ENCODE data around the gene GKN1. TPM values are rescaled to one million over a fixed set of nuclear protein-coding genes. Genes with fewer than 3 reads are reported as not detected.

The GKN1 gene
- total RNA-seq, 1 donor from 2014 or later = 1.7 TPM

GRCh38 chr2:69003731-69004130, 29.3 kb downstream of the GKN1 start:
- Mint-ChIP-seq H3K27me3 (peaks cover 19% of the 10 kb centered on the region), H3K4me1 (ENCODE audit: unreplicated experiment) (no peaks in the 10 kb centered on the region), H3K36me3 (no peaks in the 10 kb centered on the region), H3K9me3 (peaks cover 9% of the 10 kb centered on the region), H3K27ac (no peak overlapping the region), H3K4me3 (no peak overlapping the region)
- no peak for DNase-seq (ENCODE audit: extremely low spot score, unreplicated experiment)
- TF ChIP-seq, protein P1, sequence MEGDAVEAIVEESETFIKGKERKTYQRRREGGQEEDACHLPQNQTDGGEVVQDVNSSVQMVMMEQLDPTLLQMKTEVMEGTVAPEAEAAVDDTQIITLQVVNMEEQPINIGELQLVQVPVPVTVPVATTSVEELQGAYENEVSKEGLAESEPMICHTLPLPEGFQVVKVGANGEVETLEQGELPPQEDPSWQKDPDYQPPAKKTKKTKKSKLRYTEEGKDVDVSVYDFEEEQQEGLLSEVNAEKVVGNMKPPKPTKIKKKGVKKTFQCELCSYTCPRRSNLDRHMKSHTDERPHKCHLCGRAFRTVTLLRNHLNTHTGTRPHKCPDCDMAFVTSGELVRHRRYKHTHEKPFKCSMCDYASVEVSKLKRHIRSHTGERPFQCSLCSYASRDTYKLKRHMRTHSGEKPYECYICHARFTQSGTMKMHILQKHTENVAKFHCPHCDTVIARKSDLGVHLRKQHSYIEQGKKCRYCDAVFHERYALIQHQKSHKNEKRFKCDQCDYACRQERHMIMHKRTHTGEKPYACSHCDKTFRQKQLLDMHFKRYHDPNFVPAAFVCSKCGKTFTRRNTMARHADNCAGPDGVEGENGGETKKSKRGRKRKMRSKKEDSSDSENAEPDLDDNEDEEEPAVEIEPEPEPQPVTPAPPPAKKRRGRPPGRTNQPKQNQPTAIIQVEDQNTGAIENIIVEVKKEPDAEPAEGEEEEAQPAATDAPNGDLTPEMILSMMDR (conservative IDR thresholded peaks at IDR 0.05) = no peak

DNA sequence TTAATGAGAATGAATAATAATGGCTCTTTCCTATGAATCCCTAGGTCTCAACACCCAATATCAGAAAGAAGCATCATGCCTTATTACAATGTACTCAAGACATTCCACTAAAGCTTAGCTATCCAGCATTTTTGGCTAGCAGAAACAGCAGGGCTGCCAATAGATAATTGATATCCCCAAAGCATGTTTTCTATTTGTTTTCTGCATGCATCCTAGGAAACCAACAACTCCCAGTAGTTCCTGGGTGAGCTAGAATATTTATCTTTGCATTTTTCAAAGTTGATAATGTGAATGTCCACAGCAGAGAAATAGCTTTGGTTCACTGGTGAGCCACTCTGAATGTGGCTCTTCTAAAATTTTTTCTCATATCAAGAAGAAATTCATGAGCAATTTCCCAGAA, 32.7 kb downstream of the GKN1 start:
- no peaks in the 10 kb centered on the region for H3K4me1 Mint-ChIP-seq (ENCODE audit: unreplicated experiment)
- peaks cover 41% of the 10 kb centered on the region for H3K27me3 Mint-ChIP-seq
- H3K4me3 Mint-ChIP-seq = no peak overlapping the region
- no peaks in the 10 kb centered on the region for H3K36me3 Mint-ChIP-seq
- H3K9me3 Mint-ChIP-seq = peaks cover 3% of the 10 kb centered on the region
- TF ChIP-seq, protein P1 (conservative IDR thresholded peaks at IDR 0.05) = no peak
- DNase-seq (ENCODE audit: extremely low spot score, unreplicated experiment) = no peak
- no peak overlapping the region for H3K27ac Mint-ChIP-seq

DNA sequence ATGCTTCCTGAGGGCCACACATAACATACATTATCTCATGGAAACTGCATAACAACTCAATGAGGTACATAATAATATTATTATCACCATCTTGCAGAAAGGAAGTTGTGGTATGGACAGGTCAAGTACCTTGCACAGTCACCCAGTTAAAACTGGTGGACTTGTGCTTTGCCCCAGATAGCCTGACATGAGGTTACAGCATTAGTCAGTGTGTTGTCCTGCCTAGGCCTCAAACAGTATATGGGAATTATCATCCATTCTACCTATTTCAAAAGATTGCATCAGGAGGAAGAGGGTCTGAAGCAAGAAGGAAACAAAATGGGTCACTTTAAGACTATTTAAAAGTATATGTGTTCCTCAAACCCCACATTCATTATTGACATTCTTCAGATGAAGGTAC, 33.2 kb downstream of the GKN1 start:
- no peak overlapping the region for H3K27ac Mint-ChIP-seq
- TF ChIP-seq, protein P1 (conservative IDR thresholded peaks at IDR 0.05) = no peak
- H3K27me3 Mint-ChIP-seq = peaks cover 44% of the 10 kb centered on the region
- H3K9me3 Mint-ChIP-seq = no peaks in the 10 kb centered on the region
- no peak overlapping the region for H3K4me3 Mint-ChIP-seq
- no peak for DNase-seq (ENCODE audit: extremely low spot score, unreplicated experiment)
- H3K36me3 Mint-ChIP-seq = no peaks in the 10 kb centered on the region
- H3K4me1 Mint-ChIP-seq (ENCODE audit: unreplicated experiment) = no peaks in the 10 kb centered on the region

DNA sequence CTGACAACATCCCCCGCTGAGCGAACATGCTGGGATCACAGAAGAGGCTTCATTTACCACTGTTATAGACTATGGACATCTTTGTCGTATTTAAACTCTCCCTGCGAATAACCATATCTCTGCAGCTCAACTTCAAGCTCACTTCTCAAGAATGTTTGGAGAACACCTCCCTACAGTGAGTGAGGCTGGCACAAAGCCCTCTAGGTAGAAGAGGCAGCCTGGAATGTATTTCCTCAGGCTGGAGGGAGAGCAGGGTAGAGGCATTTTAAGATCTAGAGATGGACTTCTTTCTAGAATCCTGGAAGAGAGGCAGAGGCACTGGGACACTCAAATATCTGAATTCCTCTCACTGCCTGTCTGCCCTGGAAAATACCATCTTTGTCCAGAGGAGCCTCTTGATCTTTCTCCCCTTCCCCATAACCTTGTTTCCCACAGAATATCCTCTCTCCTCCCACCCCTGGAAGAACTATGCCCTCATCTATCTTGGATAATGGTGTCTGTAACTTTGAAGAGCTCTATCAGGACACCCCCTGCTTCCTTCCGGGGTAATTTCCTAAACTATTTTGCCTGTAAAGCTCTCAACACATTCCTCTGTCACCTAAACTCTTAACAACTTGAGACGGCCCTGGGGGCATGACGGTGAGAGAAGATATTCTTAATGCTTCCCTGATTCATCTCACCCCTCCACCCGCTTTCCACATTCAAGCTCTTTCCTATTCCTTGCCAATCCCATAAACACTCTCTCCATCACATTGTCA, 36.2 kb downstream of the GKN1 start:
- no peak for DNase-seq (ENCODE audit: extremely low spot score, unreplicated experiment)
- no peak overlapping the region for H3K4me3 Mint-ChIP-seq
- H3K36me3 Mint-ChIP-seq = no peaks in the 10 kb centered on the region
- TF ChIP-seq, protein P1 (conservative IDR thresholded peaks at IDR 0.05) = no peak
- peaks cover 9% of the 10 kb centered on the region for H3K4me1 Mint-ChIP-seq (ENCODE audit: unreplicated experiment)
- H3K27ac Mint-ChIP-seq = no peak overlapping the region
- no peaks in the 10 kb centered on the region for H3K9me3 Mint-ChIP-seq
- H3K27me3 Mint-ChIP-seq = peaks cover 50% of the 10 kb centered on the region

DNA sequence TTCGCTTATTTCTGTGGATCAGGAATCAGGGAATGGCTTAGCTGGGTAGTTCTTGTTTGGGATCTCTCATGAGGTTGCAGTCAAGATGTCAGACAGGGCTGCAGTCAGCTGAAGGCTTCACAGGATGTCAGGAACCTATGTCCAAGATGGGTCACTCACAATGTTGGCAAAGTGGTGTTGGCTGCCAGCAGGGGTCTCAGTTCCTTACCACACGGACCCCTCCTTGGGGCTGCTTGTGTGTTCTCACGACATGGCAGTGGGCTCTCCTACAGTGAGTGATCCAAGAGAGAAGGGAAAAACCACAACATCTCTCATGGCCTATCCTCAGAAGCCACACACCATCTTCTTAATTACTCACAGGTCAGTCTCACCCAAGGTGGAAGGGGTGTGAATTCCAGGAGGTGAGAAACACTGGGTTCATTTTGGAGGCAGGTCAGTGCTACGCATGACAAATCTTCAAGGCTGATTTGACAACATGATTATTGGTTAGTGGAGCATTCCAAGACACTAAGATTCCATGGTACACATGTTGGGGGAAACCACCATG, 37.2 kb downstream of the GKN1 start:
- Mint-ChIP-seq H3K9me3 (no peaks in the 10 kb centered on the region), H3K27me3 (peaks cover 45% of the 10 kb centered on the region), H3K4me1 (ENCODE audit: unreplicated experiment) (peaks cover 9% of the 10 kb centered on the region), H3K36me3 (no peaks in the 10 kb centered on the region), H3K27ac (no peak overlapping the region), H3K4me3 (peak overlapping the region; percentile 88)
- no peak for DNase-seq (ENCODE audit: extremely low spot score, unreplicated experiment)
- TF ChIP-seq, protein P1 (conservative IDR thresholded peaks at IDR 0.05) = peak; percentile 43

Data from type B pancreatic cell (in vitro differentiated cells).